A673 (cell line): ENCODE measurements around the gene TUBB3.

ENCODE experiments used
- EZH2 ChIP-seq: fragments of 200-600 bp; sonication (generic); IDR thresholded peaks from 2 replicates; pipeline ENCODE4 v1.6.1; 2017; ENCODE audit warnings: borderline replicate concordance, low read depth, mild to moderate bottlenecking, mixed read lengths, antibody characterized with exemption, low read length; ENCODE audit not compliant: poor library complexity, severe bottlenecking
- TF ChIP-seq, protein P1 (sequence below): fragments of 300-800, 200-600 bp; sonication (generic); conservative IDR thresholded peaks from 2 replicates; pipeline ENCODE4 v1.5.1; 2017; ENCODE audit warnings: low read depth, mild to moderate bottlenecking, antibody characterized with exemption, low read length, moderate library complexity, mixed read lengths

DNA sequence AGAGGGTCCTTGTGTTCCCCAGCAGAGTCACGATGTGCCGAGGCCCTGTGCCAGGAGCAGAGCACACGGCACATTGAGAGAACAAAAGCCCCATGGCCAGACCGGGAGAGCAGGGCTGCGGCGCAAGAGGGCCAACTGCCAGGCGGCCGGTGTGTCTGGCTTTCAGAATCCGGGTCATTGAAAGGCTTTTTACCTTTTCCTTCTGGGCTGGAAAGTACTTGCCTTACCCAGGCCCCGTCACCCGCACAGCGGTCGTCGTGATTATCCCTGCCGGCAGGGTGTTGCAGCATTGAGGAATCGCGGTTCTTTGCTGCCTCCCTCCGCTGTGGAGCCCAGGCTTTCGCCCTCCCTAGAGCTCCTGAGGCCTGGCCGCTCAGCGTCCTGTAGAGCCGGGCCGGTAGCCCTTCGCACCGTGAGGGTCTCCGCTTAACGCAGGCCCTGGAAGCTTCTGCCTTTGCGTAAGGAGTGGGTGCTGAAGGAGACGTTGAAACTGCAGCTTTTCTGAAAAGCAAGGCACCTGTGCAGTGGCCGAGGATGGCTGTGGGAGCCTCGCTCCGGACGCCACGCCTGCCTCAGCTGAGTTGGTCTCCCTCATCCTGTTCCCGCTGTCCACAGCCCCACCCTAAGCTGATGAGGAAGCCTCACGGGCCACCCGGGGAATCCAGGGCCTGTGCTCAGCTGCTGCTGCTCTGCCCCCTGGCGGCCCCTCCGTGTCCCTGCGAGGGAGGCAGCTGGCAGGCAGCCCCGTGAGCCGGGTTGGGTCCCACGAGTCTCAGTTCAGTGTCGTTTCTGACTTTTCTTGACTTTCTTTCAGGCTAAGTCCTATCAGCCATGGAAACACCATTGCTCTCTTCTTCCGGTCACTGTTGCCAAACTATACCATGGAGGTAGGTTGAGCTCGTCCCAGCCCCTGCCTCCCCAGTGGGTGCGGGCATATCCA, 13.1 kb upstream of the TUBB3 start:
- TF ChIP-seq, protein P1, sequence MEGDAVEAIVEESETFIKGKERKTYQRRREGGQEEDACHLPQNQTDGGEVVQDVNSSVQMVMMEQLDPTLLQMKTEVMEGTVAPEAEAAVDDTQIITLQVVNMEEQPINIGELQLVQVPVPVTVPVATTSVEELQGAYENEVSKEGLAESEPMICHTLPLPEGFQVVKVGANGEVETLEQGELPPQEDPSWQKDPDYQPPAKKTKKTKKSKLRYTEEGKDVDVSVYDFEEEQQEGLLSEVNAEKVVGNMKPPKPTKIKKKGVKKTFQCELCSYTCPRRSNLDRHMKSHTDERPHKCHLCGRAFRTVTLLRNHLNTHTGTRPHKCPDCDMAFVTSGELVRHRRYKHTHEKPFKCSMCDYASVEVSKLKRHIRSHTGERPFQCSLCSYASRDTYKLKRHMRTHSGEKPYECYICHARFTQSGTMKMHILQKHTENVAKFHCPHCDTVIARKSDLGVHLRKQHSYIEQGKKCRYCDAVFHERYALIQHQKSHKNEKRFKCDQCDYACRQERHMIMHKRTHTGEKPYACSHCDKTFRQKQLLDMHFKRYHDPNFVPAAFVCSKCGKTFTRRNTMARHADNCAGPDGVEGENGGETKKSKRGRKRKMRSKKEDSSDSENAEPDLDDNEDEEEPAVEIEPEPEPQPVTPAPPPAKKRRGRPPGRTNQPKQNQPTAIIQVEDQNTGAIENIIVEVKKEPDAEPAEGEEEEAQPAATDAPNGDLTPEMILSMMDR, result peak; percentile 97
- TF ChIP-seq EZH2, result no peak
